Measurements from ENCODE around the gene TSPAN17. TPM values are rescaled to one million over a fixed set of nuclear protein-coding genes. Genes with fewer than 3 reads are reported as not detected.

TSPAN17 gene
- total and polyA plus RNA-seq, 2 experiments from 2014 or later = 11.7 to 52.1 TPM

GRCh38 chr5:176703857-176704256, 56.6 kb downstream of the TSPAN17 start:
- Mint-ChIP-seq H3K4me1 (peaks cover 22% of the 10 kb centered on the region), H3K27me3 (ENCODE audit: insufficient read depth, low read depth, poor library complexity) (peaks cover 8% of the 10 kb centered on the region)

More at GRCh38 chr5:176703857-176704256, 56.6 kb downstream of the TSPAN17 start:
- no peak for DNase-seq (ENCODE audit: low spot score)
- no peaks in the 10 kb centered on the region for H4K20me1 ChIP-seq (replicated peaks; ENCODE audit: insufficient read depth)
- no peak for TF ChIP-seq JUNB (IDR thresholded peaks at IDR 0.05; ENCODE audit: unreplicated experiment)
- TF ChIP-seq, protein P1, sequence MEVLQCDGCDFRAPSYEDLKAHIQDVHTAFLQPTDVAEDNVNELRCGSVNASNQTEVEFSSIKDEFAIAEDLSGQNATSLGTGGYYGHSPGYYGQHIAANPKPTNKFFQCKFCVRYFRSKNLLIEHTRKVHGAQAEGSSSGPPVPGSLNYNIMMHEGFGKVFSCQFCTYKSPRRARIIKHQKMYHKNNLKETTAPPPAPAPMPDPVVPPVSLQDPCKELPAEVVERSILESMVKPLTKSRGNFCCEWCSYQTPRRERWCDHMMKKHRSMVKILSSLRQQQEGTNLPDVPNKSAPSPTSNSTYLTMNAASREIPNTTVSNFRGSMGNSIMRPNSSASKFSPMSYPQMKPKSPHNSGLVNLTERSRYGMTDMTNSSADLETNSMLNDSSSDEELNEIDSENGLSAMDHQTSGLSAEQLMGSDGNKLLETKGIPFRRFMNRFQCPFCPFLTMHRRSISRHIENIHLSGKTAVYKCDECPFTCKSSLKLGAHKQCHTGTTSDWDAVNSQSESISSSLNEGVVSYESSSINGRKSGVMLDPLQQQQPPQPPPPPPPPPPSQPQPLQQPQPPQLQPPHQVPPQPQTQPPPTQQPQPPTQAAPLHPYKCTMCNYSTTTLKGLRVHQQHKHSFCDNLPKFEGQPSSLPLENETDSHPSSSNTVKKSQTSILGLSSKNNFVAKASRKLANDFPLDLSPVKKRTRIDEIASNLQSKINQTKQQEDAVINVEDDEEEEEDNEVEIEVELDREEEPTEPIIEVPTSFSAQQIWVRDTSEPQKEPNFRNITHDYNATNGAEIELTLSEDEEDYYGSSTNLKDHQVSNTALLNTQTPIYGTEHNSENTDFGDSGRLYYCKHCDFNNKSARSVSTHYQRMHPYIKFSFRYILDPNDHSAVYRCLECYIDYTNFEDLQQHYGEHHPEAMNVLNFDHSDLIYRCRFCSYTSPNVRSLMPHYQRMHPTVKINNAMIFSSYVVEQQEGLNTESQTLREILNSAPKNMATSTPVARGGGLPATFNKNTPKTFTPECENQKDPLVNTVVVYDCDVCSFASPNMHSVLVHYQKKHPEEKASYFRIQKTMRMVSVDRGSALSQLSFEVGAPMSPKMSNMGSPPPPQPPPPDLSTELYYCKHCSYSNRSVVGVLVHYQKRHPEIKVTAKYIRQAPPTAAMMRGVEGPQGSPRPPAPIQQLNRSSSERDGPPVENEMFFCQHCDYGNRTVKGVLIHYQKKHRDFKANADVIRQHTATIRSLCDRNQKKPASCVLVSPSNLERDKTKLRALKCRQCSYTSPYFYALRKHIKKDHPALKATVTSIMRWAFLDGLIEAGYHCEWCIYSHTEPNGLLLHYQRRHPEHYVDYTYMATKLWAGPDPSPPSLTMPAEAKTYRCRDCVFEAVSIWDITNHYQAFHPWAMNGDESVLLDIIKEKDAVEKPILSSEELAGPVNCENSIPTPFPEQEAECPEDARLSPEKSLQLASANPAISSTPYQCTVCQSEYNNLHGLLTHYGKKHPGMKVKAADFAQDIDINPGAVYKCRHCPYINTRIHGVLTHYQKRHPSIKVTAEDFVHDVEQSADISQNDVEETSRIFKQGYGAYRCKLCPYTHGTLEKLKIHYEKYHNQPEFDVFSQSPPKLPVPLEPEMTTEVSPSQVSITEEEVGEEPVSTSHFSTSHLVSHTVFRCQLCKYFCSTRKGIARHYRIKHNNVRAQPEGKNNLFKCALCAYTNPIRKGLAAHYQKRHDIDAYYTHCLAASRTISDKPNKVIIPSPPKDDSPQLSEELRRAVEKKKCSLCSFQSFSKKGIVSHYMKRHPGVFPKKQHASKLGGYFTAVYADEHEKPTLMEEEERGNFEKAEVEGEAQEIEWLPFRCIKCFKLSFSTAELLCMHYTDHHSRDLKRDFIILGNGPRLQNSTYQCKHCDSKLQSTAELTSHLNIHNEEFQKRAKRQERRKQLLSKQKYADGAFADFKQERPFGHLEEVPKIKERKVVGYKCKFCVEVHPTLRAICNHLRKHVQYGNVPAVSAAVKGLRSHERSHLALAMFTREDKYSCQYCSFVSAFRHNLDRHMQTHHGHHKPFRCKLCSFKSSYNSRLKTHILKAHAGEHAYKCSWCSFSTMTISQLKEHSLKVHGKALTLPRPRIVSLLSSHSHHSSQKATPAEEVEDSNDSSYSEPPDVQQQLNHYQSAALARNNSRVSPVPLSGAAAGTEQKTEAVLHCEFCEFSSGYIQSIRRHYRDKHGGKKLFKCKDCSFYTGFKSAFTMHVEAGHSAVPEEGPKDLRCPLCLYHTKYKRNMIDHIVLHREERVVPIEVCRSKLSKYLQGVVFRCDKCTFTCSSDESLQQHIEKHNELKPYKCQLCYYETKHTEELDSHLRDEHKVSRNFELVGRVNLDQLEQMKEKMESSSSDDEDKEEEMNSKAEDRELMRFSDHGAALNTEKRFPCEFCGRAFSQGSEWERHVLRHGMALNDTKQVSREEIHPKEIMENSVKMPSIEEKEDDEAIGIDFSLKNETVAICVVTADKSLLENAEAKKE (CRISPR knock-in tag; IDR thresholded peaks at IDR 0.05) = no peak
- TF ChIP-seq ZNF114 (CRISPR knock-in tag; IDR thresholded peaks at IDR 0.05) = no peak
- TF ChIP-seq NANOG (IDR thresholded peaks at IDR 0.05; ENCODE audit: borderline replicate concordance) = no peak
- no peak for TF ChIP-seq EZH2 (IDR thresholded peaks at IDR 0.05; ENCODE audit: low read depth, unreplicated experiment)
- TF ChIP-seq STAT1 (IDR thresholded peaks at IDR 0.05; ENCODE audit: unreplicated experiment) = no peak
- TF ChIP-seq EZH2phosphoT487 (IDR thresholded peaks at IDR 0.05; ENCODE audit: unreplicated experiment) = no peak
- TF ChIP-seq, protein P2, sequence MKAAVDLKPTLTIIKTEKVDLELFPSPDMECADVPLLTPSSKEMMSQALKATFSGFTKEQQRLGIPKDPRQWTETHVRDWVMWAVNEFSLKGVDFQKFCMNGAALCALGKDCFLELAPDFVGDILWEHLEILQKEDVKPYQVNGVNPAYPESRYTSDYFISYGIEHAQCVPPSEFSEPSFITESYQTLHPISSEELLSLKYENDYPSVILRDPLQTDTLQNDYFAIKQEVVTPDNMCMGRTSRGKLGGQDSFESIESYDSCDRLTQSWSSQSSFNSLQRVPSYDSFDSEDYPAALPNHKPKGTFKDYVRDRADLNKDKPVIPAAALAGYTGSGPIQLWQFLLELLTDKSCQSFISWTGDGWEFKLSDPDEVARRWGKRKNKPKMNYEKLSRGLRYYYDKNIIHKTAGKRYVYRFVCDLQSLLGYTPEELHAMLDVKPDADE (IDR thresholded peaks at IDR 0.05) = no peak
- no peak for TF ChIP-seq POLR2AphosphoS5 (IDR thresholded peaks at IDR 0.05; ENCODE audit: low read depth)
- no peak for TF ChIP-seq CREB1 (CRISPR knock-in tag; IDR thresholded peaks at IDR 0.05; ENCODE audit: low read depth)
- no peak for TF ChIP-seq ZNF331 (CRISPR knock-in tag; IDR thresholded peaks at IDR 0.05; ENCODE audit: low read depth)
- TF ChIP-seq, protein P3, sequence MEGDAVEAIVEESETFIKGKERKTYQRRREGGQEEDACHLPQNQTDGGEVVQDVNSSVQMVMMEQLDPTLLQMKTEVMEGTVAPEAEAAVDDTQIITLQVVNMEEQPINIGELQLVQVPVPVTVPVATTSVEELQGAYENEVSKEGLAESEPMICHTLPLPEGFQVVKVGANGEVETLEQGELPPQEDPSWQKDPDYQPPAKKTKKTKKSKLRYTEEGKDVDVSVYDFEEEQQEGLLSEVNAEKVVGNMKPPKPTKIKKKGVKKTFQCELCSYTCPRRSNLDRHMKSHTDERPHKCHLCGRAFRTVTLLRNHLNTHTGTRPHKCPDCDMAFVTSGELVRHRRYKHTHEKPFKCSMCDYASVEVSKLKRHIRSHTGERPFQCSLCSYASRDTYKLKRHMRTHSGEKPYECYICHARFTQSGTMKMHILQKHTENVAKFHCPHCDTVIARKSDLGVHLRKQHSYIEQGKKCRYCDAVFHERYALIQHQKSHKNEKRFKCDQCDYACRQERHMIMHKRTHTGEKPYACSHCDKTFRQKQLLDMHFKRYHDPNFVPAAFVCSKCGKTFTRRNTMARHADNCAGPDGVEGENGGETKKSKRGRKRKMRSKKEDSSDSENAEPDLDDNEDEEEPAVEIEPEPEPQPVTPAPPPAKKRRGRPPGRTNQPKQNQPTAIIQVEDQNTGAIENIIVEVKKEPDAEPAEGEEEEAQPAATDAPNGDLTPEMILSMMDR (conservative IDR thresholded peaks at IDR 0.05; ENCODE audit: low read depth in 2 of 2) = no peak; a peak in 1 of 4 replicates
- no peak for TF ChIP-seq REST (IDR thresholded peaks at IDR 0.05; ENCODE audit: unreplicated experiment)
- no peaks in the 10 kb centered on the region for H3K36me3 Mint-ChIP-seq (ENCODE audit: low read depth)
- H3K9me2 ChIP-seq (ENCODE audit: insufficient read depth) = no peaks in the 10 kb centered on the region
- no peak overlapping the region for H3K27ac Mint-ChIP-seq
- no peak overlapping the region for H3K4me3 Mint-ChIP-seq
- H3K36me3 ChIP-seq (ENCODE audit: insufficient read depth) = no peaks in the 10 kb centered on the region
- H3K27me3 ChIP-seq (ENCODE audit: insufficient read depth) = no peaks in the 10 kb centered on the region
- H3K4me1 ChIP-seq (ENCODE audit: insufficient read depth) = peaks cover 19% of the 10 kb centered on the region
- no peak overlapping the region for H3K4me2 ChIP-seq
- H3F3A ChIP-seq (replicated peaks; ENCODE audit: low read depth) = 0 out of 2 replicates have a peak, but pooled peaks cover 3% of the 10 kb centered on the region
- H2AFZ ChIP-seq = no peak overlapping the region
- H3K27ac ChIP-seq (ENCODE audit: low read depth) = no peak overlapping the region
- no peak for ATAC-seq
- H3K79me2 ChIP-seq (replicated peaks; ENCODE audit: insufficient read depth) = no peaks in the 10 kb centered on the region
- no peak overlapping the region for H3K4me3 ChIP-seq
- H3K9me3 Mint-ChIP-seq = no peaks in the 10 kb centered on the region; the same call in 2 of the 3 replicates
